Hepatocyte (in vitro differentiated cells): ENCODE data around the gene IL4I1.

Experiments used
- EZH2 ChIP-seq: fragments of 200-600 bp; sonication (generic); IDR thresholded peaks from 2 replicates; pipeline ENCODE4 v1.6.1; 2016; ENCODE audit warnings: antibody characterized with exemption, mild to moderate bottlenecking, borderline replicate concordance
- TF ChIP-seq, protein P1 (sequence below): fragments of 200-600 bp; sonication (generic); IDR thresholded peaks from 2 replicates; pipeline ENCODE4 v1.5.1; 2016; ENCODE audit warnings: antibody characterized with exemption, mild to moderate bottlenecking; ENCODE audit not compliant: poor library complexity

DNA sequence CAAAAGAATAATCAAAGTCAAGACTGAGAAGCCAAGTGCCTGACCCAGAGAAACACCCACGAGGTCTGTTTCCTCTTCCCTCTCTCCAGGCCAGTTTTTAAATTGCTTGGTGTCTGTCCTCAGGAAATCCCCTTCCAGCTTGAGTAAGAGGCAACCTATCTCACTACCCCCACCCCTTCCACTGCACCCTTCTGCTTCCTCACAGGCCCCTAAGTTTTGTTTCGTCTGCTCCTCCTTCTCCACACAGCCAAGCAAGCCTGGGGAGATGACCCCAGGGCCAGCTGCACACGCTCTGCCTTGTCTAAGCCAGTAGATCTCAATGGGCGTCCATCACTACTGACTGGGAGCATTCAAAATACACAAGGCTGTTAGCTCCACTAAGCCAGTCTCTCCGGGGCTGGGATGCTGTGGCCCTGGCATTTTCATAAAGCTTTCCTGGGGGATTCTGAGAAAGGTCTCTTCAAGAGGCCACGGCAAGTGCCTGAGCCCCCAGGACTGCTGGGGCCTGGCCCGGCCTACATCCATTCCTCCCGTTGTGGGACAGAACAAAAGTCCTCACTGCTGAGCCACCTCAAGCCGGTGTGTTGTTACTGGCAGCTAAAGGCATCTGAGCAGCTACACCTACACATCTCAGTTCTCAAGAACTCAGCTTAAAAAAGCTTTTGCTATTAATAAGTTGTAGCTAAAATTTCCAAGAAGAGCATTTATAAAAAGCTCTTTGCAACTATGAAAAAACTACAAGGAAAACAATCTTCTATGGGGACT, 14.9 kb upstream of the IL4I1 start:
- TF ChIP-seq, protein P1, sequence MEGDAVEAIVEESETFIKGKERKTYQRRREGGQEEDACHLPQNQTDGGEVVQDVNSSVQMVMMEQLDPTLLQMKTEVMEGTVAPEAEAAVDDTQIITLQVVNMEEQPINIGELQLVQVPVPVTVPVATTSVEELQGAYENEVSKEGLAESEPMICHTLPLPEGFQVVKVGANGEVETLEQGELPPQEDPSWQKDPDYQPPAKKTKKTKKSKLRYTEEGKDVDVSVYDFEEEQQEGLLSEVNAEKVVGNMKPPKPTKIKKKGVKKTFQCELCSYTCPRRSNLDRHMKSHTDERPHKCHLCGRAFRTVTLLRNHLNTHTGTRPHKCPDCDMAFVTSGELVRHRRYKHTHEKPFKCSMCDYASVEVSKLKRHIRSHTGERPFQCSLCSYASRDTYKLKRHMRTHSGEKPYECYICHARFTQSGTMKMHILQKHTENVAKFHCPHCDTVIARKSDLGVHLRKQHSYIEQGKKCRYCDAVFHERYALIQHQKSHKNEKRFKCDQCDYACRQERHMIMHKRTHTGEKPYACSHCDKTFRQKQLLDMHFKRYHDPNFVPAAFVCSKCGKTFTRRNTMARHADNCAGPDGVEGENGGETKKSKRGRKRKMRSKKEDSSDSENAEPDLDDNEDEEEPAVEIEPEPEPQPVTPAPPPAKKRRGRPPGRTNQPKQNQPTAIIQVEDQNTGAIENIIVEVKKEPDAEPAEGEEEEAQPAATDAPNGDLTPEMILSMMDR, result no peak
- TF ChIP-seq EZH2, result no peak
